ENCODE data around the gene GPATCH11.

Gene GPATCH11

GRCh38 chr2:37080689-37081088 lies 3.6 kb upstream of the GPATCH11 start:
- Histone ChIP-seq H3K9me3 (replicated peaks; ENCODE audit: low read length) (no peaks in the 10 kb centered on the region), H3K36me3 (ENCODE audit: insufficient read depth, low read length) (peaks cover 30% of the 10 kb centered on the region), H3K27me3 (ENCODE audit: control insufficient read depth, insufficient read depth, low read length) (no peaks in the 10 kb centered on the region), H3K9ac (ENCODE audit: low read depth, low read length) (no peak overlapping the region), H3K4me2 (ENCODE audit: low read length) (no peak overlapping the region), H3K4me1 (ENCODE audit: control insufficient read depth, insufficient read depth, low read length) (peaks cover 19% of the 10 kb centered on the region), H3K4me3 (ENCODE audit: low read length) (no peak overlapping the region)

GRCh38 chr2:37084797-37085196 lies 479 bp downstream of the GPATCH11 start:
- Histone ChIP-seq H3K4me1 (ENCODE audit: control insufficient read depth, insufficient read depth, low read length) (peaks cover 23% of the 10 kb centered on the region), H3K9me3 (replicated peaks; ENCODE audit: low read length) (no peaks in the 10 kb centered on the region), H3K27me3 (ENCODE audit: control insufficient read depth, insufficient read depth, low read length) (no peaks in the 10 kb centered on the region), H3K4me2 (ENCODE audit: low read length) (peak overlapping the region; percentile 90), H3K36me3 (ENCODE audit: insufficient read depth, low read length) (peaks cover 23% of the 10 kb centered on the region), H3K9ac (ENCODE audit: low read depth, low read length) (peak overlapping the region; percentile 83), H3K4me3 (ENCODE audit: low read length) (peak overlapping the region; percentile 86)

GRCh38 chr2:37085731-37086147 lies 1.4 kb downstream of the GPATCH11 start:
- H3K27me3 ChIP-seq (ENCODE audit: control insufficient read depth, insufficient read depth, low read length): no peaks in the 10 kb centered on the region
- H3K4me2 ChIP-seq (ENCODE audit: low read length): peak overlapping the region; percentile 90
- H3K4me1 ChIP-seq (ENCODE audit: control insufficient read depth, insufficient read depth, low read length): peaks cover 23% of the 10 kb centered on the region
- peak overlapping the region; percentile 86 for H3K4me3 ChIP-seq (ENCODE audit: low read length)
- H3K9ac ChIP-seq (ENCODE audit: low read depth, low read length): no peak overlapping the region
- peaks cover 23% of the 10 kb centered on the region for H3K36me3 ChIP-seq (ENCODE audit: insufficient read depth, low read length)
- no peaks in the 10 kb centered on the region for H3K9me3 ChIP-seq (replicated peaks; ENCODE audit: low read length)

DNA sequence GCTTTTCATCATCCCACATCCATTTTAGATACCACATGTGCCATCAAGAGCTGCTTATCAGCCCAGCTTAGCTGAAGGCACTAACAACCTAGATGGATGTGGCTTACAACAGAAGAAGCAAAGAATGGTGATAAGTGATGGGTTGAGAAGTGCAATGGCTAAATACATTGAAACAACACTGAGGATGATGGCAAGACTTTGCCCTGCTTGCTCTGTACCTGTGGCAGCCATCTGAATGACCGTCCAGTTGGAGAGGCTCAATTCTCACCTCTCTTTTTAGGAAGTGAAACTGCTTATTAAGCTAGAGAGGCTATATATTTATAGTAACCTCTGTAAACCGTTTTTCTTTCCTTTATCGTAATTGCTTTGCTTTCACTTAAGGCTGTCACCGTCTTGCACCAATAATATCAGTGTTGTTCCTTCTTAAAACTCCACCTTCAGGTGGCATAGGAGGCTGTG lies 5.7 kb downstream of the GPATCH11 start:
- H3K9ac ChIP-seq (ENCODE audit: low read depth, low read length): no peak overlapping the region
- H3K4me3 ChIP-seq (ENCODE audit: low read length): no peak overlapping the region
- H3K4me2 ChIP-seq (ENCODE audit: low read length): no peak overlapping the region
- H3K4me1 ChIP-seq (ENCODE audit: control insufficient read depth, insufficient read depth, low read length): peaks cover 10% of the 10 kb centered on the region
- no peaks in the 10 kb centered on the region for H3K27me3 ChIP-seq (ENCODE audit: control insufficient read depth, insufficient read depth, low read length)
- no peaks in the 10 kb centered on the region for H3K9me3 ChIP-seq (replicated peaks; ENCODE audit: low read length)
- peaks cover 34% of the 10 kb centered on the region for H3K36me3 ChIP-seq (ENCODE audit: insufficient read depth, low read length)

DNA sequence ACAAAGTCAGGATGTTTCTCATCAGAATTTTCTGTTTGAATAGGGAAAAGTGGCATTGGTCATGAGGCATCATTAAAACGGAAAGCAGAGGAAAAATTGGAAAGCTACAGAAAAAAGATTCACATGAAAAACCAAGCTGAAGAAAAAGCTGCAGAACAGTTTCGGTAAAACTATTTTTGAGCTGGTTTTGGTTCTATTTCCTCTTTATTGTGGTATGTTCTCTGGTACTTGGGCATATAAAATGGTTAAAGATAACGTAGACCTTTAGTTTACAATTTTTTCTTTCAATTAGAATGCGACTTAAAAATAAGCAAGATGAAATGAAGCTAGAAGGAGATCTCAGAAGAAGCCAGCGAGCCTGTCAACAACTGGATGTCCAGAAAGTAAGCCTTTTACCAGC lies 7.6 kb downstream of the GPATCH11 start:
- H3K27me3 ChIP-seq (ENCODE audit: control insufficient read depth, insufficient read depth, low read length): no peaks in the 10 kb centered on the region
- H3K9ac ChIP-seq (ENCODE audit: low read depth, low read length): no peak overlapping the region
- peaks cover 47% of the 10 kb centered on the region for H3K36me3 ChIP-seq (ENCODE audit: insufficient read depth, low read length)
- H3K4me3 ChIP-seq (ENCODE audit: low read length): no peak overlapping the region
- H3K4me2 ChIP-seq (ENCODE audit: low read length): no peak overlapping the region
- H3K9me3 ChIP-seq (replicated peaks; ENCODE audit: low read length): no peaks in the 10 kb centered on the region
- no peaks in the 10 kb centered on the region for H3K4me1 ChIP-seq (ENCODE audit: control insufficient read depth, insufficient read depth, low read length)

DNA sequence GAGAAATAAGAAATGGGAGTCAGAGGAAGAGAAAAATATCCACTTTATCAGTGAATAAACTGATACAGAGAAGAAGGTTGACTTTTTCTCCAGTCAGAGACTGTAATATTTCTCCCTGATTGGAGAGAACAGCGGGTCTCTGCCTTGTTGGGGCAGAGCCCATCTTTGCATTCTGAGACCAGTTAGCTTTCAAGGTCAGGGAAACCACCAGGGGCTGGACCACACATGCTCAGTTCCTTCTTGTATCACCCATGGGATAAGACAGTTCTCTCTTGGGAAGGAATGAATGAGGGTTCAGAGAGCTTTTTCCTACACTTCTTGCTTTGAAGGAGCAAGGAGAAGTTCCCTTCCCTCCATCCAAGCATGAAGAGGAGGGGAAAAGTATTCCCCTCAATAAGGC lies 12.2 kb downstream of the GPATCH11 start:
- Histone ChIP-seq H3K4me2 (ENCODE audit: low read length) (no peak overlapping the region), H3K9ac (ENCODE audit: low read depth, low read length) (no peak overlapping the region), H3K4me3 (ENCODE audit: low read length) (no peak overlapping the region), H3K9me3 (replicated peaks; ENCODE audit: low read length) (no peaks in the 10 kb centered on the region), H3K4me1 (ENCODE audit: control insufficient read depth, insufficient read depth, low read length) (no peaks in the 10 kb centered on the region), H3K36me3 (ENCODE audit: insufficient read depth, low read length) (peaks cover 58% of the 10 kb centered on the region), H3K27me3 (ENCODE audit: control insufficient read depth, insufficient read depth, low read length) (no peaks in the 10 kb centered on the region)

DNA sequence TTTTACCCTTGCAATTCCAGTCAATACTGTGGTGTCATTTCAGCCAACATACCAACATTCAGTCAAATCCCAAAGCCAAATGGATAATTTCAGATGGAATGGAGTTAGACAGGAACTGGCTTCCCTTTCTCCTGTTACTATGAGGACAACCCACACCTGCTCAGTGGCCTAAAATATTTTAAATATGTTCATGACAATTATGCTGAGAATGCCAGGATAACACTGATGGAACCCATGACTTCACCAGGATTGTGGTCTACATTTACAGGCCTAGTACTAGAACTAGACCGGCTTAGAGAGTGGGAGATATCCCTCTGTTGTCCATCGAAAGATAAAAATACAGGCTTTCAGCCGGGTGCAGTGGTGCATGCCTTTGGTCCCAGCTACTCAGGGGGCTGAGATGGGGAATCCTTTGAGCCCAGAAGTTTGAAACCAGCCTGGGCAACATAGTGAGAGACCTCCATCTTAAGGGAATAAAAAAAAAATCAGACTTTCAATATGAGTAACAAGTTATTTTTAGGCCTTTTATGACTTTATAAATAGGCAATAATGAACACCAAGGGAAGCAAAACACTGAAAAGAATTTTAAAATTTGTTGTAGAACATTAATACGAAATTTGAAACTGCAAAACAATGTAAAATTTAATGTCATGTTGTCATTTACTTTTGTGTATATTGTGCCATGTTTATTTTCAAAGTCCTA lies 14.2 kb downstream of the GPATCH11 start:
- H3K9ac ChIP-seq (ENCODE audit: low read depth, low read length): no peak overlapping the region
- H3K27me3 ChIP-seq (ENCODE audit: control insufficient read depth, insufficient read depth, low read length): no peaks in the 10 kb centered on the region
- H3K9me3 ChIP-seq (replicated peaks; ENCODE audit: low read length): no peaks in the 10 kb centered on the region
- no peak overlapping the region for H3K4me3 ChIP-seq (ENCODE audit: low read length)
- H3K4me2 ChIP-seq (ENCODE audit: low read length): no peak overlapping the region
- H3K36me3 ChIP-seq (ENCODE audit: insufficient read depth, low read length): peaks cover 59% of the 10 kb centered on the region
- peaks cover 4% of the 10 kb centered on the region for H3K4me1 ChIP-seq (ENCODE audit: control insufficient read depth, insufficient read depth, low read length)

DNA sequence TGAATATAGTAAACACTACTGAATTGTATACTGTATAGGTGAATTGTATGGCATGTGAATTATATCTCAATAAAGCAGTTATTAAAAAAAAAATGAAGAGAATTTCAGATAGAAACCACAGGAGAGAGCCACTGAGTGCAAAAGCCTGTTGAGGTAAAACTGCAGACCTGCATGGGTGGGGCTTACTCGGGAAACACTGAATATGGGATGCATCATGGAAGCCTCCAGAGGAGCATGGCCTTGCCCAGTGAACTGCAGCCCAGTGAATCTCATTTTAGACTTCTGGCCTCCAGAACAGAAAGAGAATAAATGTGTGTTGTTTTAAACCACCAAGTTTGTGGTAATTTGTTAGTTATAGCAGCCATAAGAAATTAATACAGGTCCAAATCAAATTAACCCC lies 15.7 kb downstream of the GPATCH11 start:
- Histone ChIP-seq H3K36me3 (ENCODE audit: insufficient read depth, low read length) (peaks cover 45% of the 10 kb centered on the region), H3K27me3 (ENCODE audit: control insufficient read depth, insufficient read depth, low read length) (no peaks in the 10 kb centered on the region), H3K4me1 (ENCODE audit: control insufficient read depth, insufficient read depth, low read length) (peaks cover 13% of the 10 kb centered on the region), H3K9me3 (replicated peaks; ENCODE audit: low read length) (no peaks in the 10 kb centered on the region), H3K4me2 (ENCODE audit: low read length) (no peak overlapping the region), H3K4me3 (ENCODE audit: low read length) (no peak overlapping the region), H3K9ac (ENCODE audit: low read depth, low read length) (no peak overlapping the region)

GRCh38 chr2:37102588-37102987 lies 18.3 kb downstream of the GPATCH11 start:
- Histone ChIP-seq H3K4me2 (ENCODE audit: low read length) (no peak overlapping the region), H3K27me3 (ENCODE audit: control insufficient read depth, insufficient read depth, low read length) (no peaks in the 10 kb centered on the region), H3K4me1 (ENCODE audit: control insufficient read depth, insufficient read depth, low read length) (peaks cover 13% of the 10 kb centered on the region), H3K4me3 (ENCODE audit: low read length) (no peak overlapping the region), H3K9ac (ENCODE audit: low read depth, low read length) (no peak overlapping the region), H3K9me3 (replicated peaks; ENCODE audit: low read length) (no peaks in the 10 kb centered on the region), H3K36me3 (ENCODE audit: insufficient read depth, low read length) (peaks cover 38% of the 10 kb centered on the region)

DNA sequence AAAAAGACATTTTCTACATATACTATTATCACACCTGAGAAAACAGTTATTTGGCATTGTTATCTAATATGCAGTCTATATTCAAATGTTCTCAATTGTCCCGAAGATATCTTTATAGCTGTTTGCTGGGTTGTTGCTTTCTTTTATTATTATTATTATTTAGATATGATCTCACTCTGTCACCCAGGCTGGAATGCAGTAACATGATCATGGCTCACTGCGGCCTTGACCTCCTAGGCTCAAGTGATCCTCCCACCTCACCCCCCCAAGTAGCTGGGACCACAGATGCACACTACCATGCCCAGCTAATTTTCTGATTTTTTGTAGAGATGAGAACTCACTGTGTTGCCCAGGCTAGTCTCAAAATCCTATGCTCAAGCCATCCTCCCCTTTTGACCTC lies 19.9 kb downstream of the GPATCH11 start:
- H3K36me3 ChIP-seq (ENCODE audit: insufficient read depth, low read length): peaks cover 43% of the 10 kb centered on the region
- peaks cover 13% of the 10 kb centered on the region for H3K4me1 ChIP-seq (ENCODE audit: control insufficient read depth, insufficient read depth, low read length)
- H3K4me2 ChIP-seq (ENCODE audit: low read length): no peak overlapping the region
- H3K27me3 ChIP-seq (ENCODE audit: control insufficient read depth, insufficient read depth, low read length): no peaks in the 10 kb centered on the region
- no peaks in the 10 kb centered on the region for H3K9me3 ChIP-seq (replicated peaks; ENCODE audit: low read length)
- H3K4me3 ChIP-seq (ENCODE audit: low read length): no peak overlapping the region
- H3K9ac ChIP-seq (ENCODE audit: low read depth, low read length): no peak overlapping the region

GRCh38 chr2:37105150-37105549 lies 20.8 kb downstream of the GPATCH11 start:
- peaks cover 13% of the 10 kb centered on the region for H3K4me1 ChIP-seq (ENCODE audit: control insufficient read depth, insufficient read depth, low read length)
- H3K27me3 ChIP-seq (ENCODE audit: control insufficient read depth, insufficient read depth, low read length): no peaks in the 10 kb centered on the region
- no peaks in the 10 kb centered on the region for H3K9me3 ChIP-seq (replicated peaks; ENCODE audit: low read length)
- peaks cover 45% of the 10 kb centered on the region for H3K36me3 ChIP-seq (ENCODE audit: insufficient read depth, low read length)
- no peak overlapping the region for H3K4me3 ChIP-seq (ENCODE audit: low read length)
- H3K4me2 ChIP-seq (ENCODE audit: low read length): no peak overlapping the region
- H3K9ac ChIP-seq (ENCODE audit: low read depth, low read length): no peak overlapping the region

- H3K36me3 ChIP-seq (ENCODE audit: insufficient read depth, low read length): peaks cover 37% of the 10 kb centered on the region
- no peaks in the 10 kb centered on the region for H3K9me3 ChIP-seq (replicated peaks; ENCODE audit: low read length)
- no peak overlapping the region for H3K4me3 ChIP-seq (ENCODE audit: low read length)
- no peak overlapping the region for H3K4me2 ChIP-seq (ENCODE audit: low read length)
- H3K9ac ChIP-seq (ENCODE audit: low read depth, low read length): no peak overlapping the region
- no peaks in the 10 kb centered on the region for H3K27me3 ChIP-seq (ENCODE audit: control insufficient read depth, insufficient read depth, low read length)
- no peaks in the 10 kb centered on the region for H3K4me1 ChIP-seq (ENCODE audit: control insufficient read depth, insufficient read depth, low read length)
Observed at GRCh38 chr2:37109523-37109922, 25.2 kb downstream of the GPATCH11 start.
